ENCODE results near the gene MRPL36.
"Not testable (repeated sequence)": the region's sequence is repeated elsewhere in the genome, so short reads cannot be mapped to it uniquely, and the experiment has no call there.

Gene MRPL36

DNA sequence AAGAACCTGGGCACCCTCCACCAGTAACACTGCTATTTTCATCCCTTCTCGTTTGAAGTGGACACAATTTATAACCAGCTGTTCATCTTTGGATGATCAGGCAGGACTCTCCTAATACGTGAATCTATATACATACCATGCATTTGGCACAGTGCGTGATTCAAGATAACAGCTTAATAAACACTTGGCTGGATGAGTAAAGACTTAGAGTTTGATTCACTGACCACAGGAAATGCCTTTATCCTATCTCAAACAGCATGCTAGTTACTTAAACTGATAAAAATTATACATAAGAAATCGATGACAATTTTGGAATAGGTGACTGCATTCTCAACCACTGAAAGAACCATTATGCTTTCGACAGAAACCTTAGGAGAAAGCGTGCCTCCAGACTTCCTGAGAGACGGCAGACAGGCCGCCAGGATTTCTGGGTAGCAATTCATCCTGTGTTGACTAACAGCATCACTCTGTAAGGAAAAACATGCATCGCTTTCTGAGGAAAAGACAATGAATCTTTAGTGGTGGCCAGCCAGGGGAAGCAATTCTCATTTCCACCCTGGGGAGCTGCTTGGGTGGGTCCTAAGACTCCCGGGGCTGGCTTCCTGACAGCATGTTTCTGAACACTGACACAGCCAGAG is 9.7 kb downstream of the MRPL36 start:
- H3K4me1 Mint-ChIP-seq (ENCODE audit: low read depth), result no peaks in the 10 kb centered on the region
- no peak overlapping the region for H3K27ac Mint-ChIP-seq
- intact Hi-C loops (cut with micrococcal nuclease), result no loop called here

GRCh38 chr5:1789438-1789833 is 10.2 kb downstream of the MRPL36 start:
- intact Hi-C loops (cut with micrococcal nuclease); H3K36me3 Mint-ChIP-seq (ENCODE audit: low read depth); H3K9me3 Mint-ChIP-seq; H3K4me3 Mint-ChIP-seq; H3K27me3 Mint-ChIP-seq; H3K4me1 Mint-ChIP-seq (ENCODE audit: low read depth); H3K27ac Mint-ChIP-seq: not testable (repeated sequence)

More for the DNA sequence above, 9.7 kb downstream of the MRPL36 start:
- Mint-ChIP-seq H3K36me3 (ENCODE audit: low read depth) (no peaks in the 10 kb centered on the region), H3K27me3 (peaks cover 1% of the 10 kb centered on the region), H3K4me3 (no peak overlapping the region), H3K9me3 (no peaks in the 10 kb centered on the region)

GRCh38 chr5:1788828-1789227 is 10.8 kb downstream of the MRPL36 start:
- Mint-ChIP-seq H3K9me3 (no peaks in the 10 kb centered on the region), H3K27ac (no peak overlapping the region), H3K4me1 (ENCODE audit: low read depth) (no peaks in the 10 kb centered on the region), H3K36me3 (ENCODE audit: low read depth) (no peaks in the 10 kb centered on the region), H3K27me3 (peaks cover 7% of the 10 kb centered on the region), H3K4me3 (no peak overlapping the region)
- intact Hi-C loops (cut with micrococcal nuclease), result no loop called here

DNA sequence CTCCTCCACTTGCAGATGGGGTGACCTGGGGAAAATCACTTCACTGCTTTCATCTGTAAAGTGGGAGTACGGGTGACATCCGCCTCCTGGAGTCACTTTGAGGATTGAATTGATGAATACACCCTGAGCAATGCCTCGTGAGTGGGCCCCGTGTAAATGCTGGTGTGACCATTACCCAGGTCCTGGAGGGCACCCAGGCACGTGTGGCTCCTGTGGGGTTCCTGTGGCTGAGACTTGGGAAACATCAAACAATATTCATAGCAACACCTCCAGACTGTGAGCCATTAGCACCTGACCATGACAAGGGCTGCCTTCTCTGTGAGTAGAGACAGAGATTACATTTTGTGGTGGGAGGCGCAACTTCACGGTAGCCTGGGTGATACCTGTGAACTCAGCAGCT is 11.4 kb downstream of the MRPL36 start:
- Mint-ChIP-seq H3K27me3 (peaks cover 7% of the 10 kb centered on the region), H3K4me1 (ENCODE audit: low read depth) (no peaks in the 10 kb centered on the region), H3K4me3 (no peak overlapping the region), H3K9me3 (no peaks in the 10 kb centered on the region), H3K36me3 (ENCODE audit: low read depth) (no peaks in the 10 kb centered on the region), H3K27ac (no peak overlapping the region)
- intact Hi-C loops (cut with micrococcal nuclease), result no loop called here

DNA sequence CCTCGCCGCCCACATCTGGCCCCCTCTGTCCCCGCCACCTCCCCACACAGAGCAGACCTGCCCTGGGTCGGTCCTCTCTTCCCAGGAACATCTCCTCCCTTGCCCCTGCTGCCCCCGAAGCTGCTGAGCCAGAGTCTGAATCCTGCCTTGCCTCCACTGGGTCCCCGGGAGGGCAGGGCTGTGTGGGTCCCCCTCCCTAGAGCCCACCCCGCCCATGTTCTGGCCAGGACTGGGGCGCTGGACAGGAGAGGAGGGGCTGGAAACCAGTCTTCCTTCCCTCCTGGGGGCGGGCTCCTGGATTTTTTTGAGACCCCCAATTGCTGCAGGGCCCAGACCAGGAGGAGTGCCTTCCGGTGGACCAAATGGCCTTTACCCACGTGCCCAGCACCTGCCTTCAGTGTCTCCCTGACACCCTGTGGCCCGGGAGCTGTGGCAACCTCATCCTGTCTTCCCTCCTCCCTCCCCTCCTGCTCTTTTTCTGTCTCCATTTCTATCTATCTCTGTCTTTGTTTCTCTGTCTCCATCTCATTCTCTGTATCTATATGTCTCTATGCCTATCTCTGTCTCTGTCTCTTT is 12.1 kb downstream of the MRPL36 start:
- intact Hi-C loops (cut with micrococcal nuclease), result no loop called here
- peaks cover 7% of the 10 kb centered on the region for H3K27me3 Mint-ChIP-seq
- no peak overlapping the region for H3K27ac Mint-ChIP-seq
- H3K36me3 Mint-ChIP-seq (ENCODE audit: low read depth), result no peaks in the 10 kb centered on the region
- H3K4me1 Mint-ChIP-seq (ENCODE audit: low read depth), result no peaks in the 10 kb centered on the region
- no peak overlapping the region for H3K4me3 Mint-ChIP-seq
- H3K9me3 Mint-ChIP-seq, result no peaks in the 10 kb centered on the region

GRCh38 chr5:1786621-1787471 is 12.8 kb downstream of the MRPL36 start:
- Mint-ChIP-seq H3K9me3 (no peaks in the 10 kb centered on the region), H3K27ac (no peak overlapping the region), H3K4me3 (no peak overlapping the region), H3K27me3 (peaks cover 7% of the 10 kb centered on the region), H3K36me3 (ENCODE audit: low read depth) (no peaks in the 10 kb centered on the region), H3K4me1 (ENCODE audit: low read depth) (no peaks in the 10 kb centered on the region)
- intact Hi-C loops (cut with micrococcal nuclease), result no loop called here

DNA sequence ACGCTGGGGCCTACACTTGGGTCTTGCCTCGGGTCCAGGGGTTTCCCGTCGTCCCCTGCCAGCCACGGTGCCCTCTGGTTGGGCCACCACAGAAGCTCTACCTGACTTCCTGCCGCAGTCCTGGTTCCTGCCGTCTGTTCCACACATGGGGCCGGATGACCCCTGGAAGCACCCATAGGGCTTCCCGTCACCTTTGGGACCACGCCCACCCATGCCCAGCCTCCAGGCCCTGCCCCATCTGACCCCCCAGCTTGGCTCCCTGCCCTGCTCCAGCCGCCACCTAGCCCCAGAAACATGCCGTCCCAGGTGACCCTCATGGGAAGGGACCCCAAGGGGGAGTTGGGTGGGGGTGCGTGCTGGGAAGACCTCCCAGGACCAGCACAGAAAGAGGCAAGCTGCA is 13.7 kb downstream of the MRPL36 start:
- H3K9me3 Mint-ChIP-seq, result no peaks in the 10 kb centered on the region
- H3K27ac Mint-ChIP-seq, result no peak overlapping the region
- no peaks in the 10 kb centered on the region for H3K36me3 Mint-ChIP-seq (ENCODE audit: low read depth)
- intact Hi-C loops (cut with micrococcal nuclease), result no loop called here
- no peak overlapping the region for H3K4me3 Mint-ChIP-seq
- no peaks in the 10 kb centered on the region for H3K4me1 Mint-ChIP-seq (ENCODE audit: low read depth)
- H3K27me3 Mint-ChIP-seq, result peaks cover 7% of the 10 kb centered on the region

GRCh38 chr5:1785062-1785461 is 14.6 kb downstream of the MRPL36 start:
- intact Hi-C loops (cut with micrococcal nuclease), result no loop called here
- Mint-ChIP-seq H3K9me3 (no peaks in the 10 kb centered on the region), H3K27ac (no peak overlapping the region)

GRCh38 chr5:1784197-1785050 is 15.2 kb downstream of the MRPL36 start:
- peaks cover 6% of the 10 kb centered on the region for H3K27me3 Mint-ChIP-seq

More at GRCh38 chr5:1785062-1785461, 14.6 kb downstream of the MRPL36 start:
- H3K4me1 Mint-ChIP-seq (ENCODE audit: low read depth), result no peaks in the 10 kb centered on the region
- H3K27me3 Mint-ChIP-seq, result peaks cover 6% of the 10 kb centered on the region
- H3K4me3 Mint-ChIP-seq, result no peak overlapping the region
- H3K36me3 Mint-ChIP-seq (ENCODE audit: low read depth), result no peaks in the 10 kb centered on the region

DNA sequence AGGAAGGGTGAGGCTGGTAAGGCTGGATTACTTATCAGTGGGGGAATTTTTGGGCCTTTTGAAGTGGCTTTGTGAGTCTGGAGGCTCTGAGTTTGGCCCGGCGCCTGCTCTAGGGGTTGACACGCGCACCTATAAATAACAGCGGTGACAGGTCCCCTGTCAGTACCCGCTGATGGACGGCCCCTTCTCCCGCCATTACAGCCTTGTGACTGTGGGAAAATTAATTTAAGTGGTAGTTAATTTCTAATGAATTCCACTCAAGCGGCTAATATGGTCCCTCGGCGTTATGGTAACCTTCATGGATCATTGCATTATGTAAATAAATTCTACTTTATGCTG is 16.5 kb downstream of the MRPL36 start:
- H3K9me3 Mint-ChIP-seq, result no peaks in the 10 kb centered on the region
- intact Hi-C loops (cut with micrococcal nuclease), result no loop called here
- H3K36me3 Mint-ChIP-seq (ENCODE audit: low read depth), result no peaks in the 10 kb centered on the region
- no peak overlapping the region for H3K27ac Mint-ChIP-seq
- H3K4me3 Mint-ChIP-seq, result no peak overlapping the region
- no peaks in the 10 kb centered on the region for H3K4me1 Mint-ChIP-seq (ENCODE audit: low read depth)
- H3K27me3 Mint-ChIP-seq, result peaks cover 6% of the 10 kb centered on the region

More at GRCh38 chr5:1784197-1785050, 15.2 kb downstream of the MRPL36 start:
- intact Hi-C loops (cut with micrococcal nuclease), result no loop called here
- Mint-ChIP-seq H3K4me1 (ENCODE audit: low read depth) (no peaks in the 10 kb centered on the region), H3K4me3 (no peak overlapping the region), H3K9me3 (no peaks in the 10 kb centered on the region), H3K27ac (no peak overlapping the region), H3K36me3 (ENCODE audit: low read depth) (no peaks in the 10 kb centered on the region)

GRCh38 chr5:1782385-1783215 is 17.0 kb downstream of the MRPL36 start:
- intact Hi-C loops (cut with micrococcal nuclease), result no loop called here
- H3K9me3 Mint-ChIP-seq, result no peaks in the 10 kb centered on the region
- H3K27ac Mint-ChIP-seq, result no peak overlapping the region
- peaks cover 7% of the 10 kb centered on the region for H3K27me3 Mint-ChIP-seq
- no peak overlapping the region for H3K4me3 Mint-ChIP-seq
- no peaks in the 10 kb centered on the region for H3K36me3 Mint-ChIP-seq (ENCODE audit: low read depth)
- no peaks in the 10 kb centered on the region for H3K4me1 Mint-ChIP-seq (ENCODE audit: low read depth)

DNA sequence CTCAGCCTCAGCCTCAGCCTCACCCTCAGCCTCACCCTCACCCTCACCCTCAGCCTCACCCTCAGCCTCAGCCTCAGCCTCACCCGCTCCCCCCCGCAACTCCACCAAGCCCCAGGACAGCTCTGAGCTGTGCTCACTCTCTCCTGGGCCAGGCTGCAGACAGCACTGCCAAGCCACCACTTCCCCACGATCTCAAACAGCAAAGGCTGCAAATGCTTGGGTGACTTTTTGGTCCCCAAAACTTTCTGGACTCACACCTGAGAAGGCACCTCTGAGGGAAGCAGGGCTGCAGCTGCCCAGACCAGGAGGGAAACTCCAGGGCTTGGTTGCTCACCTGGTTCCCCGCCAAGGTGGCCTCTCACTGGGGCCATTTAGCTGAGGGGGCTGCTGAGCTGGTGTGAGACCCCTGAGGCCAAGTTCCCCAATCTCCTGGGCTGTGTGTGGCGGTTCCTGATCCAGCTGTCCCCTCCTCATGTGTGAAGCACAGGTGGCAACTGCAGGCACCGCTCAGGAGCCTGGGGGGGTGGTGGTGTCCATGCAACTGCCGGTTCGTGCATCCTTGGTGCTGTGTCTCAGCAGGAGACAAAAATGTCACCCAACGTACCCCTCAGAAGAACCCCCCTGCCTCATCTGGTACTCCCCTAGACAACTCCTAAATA is 17.8 kb downstream of the MRPL36 start:
- Mint-ChIP-seq H3K27ac (no peak overlapping the region), H3K36me3 (ENCODE audit: low read depth) (no peaks in the 10 kb centered on the region), H3K9me3 (no peaks in the 10 kb centered on the region), H3K27me3 (peaks cover 11% of the 10 kb centered on the region), H3K4me3 (no peak overlapping the region), H3K4me1 (ENCODE audit: low read depth) (no peaks in the 10 kb centered on the region)
- intact Hi-C loops (cut with micrococcal nuclease), result no loop called here

- H3K36me3 Mint-ChIP-seq (ENCODE audit: low read depth), result no peaks in the 10 kb centered on the region
- H3K27me3 Mint-ChIP-seq, result peaks cover 11% of the 10 kb centered on the region
- H3K27ac Mint-ChIP-seq, result no peak overlapping the region
Observed at GRCh38 chr5:1781107-1781506, 18.5 kb downstream of the MRPL36 start.

More at GRCh38 chr5:1781107-1781506, 18.5 kb downstream of the MRPL36 start:
- intact Hi-C loops (cut with micrococcal nuclease), result no loop called here
- Mint-ChIP-seq H3K9me3 (no peaks in the 10 kb centered on the region), H3K4me1 (ENCODE audit: low read depth) (no peaks in the 10 kb centered on the region), H3K4me3 (no peak overlapping the region)

All from dendritic cell treated with granulocyte-macrophage colony-stimulating factor and Interleukin-4, amounts not matched to agents 40 ng/mL and 50 ng/mL, for 4 days (primary cell).